Thyroid gland (tissue), 4 donors: ENCODE data around the gene LAMA1.

Source experiments
- CTCF ChIP-seq, 6 experiments: fragments of 200-600 bp in 3 of 6; fragments of 450-650 bp in 3 of 6; sonication (generic) in 3 of 6; IDR thresholded peaks; one replicate each; pipeline ENCODE4 v1.5.1; 2016 to 2019; ENCODE audit warnings: antibody characterized with exemption in 6 of 6, mild to moderate bottlenecking in 2 of 6, inconsistent platforms in 1 of 6, moderate library complexity in 1 of 6
- POLR2A ChIP-seq, 2 donors: fragments of 450-650 bp; IDR thresholded peaks; one replicate each; pipeline ENCODE4 v1.6.1; 2017; ENCODE audit warnings: antibody characterized with exemption in 2 of 2, mild to moderate bottlenecking in 2 of 2, moderate library complexity in 1 of 2

GRCh38 chr18:6951336-6952090, 166.1 kb downstream of the LAMA1 start:
- TF ChIP-seq CTCF (IDR thresholded peaks at IDR 0.05) (no peak), POLR2A (IDR thresholded peaks at IDR 0.05) (no peak)
